Measurements from ENCODE around the gene RAB11A. TPM values are rescaled to one million over a fixed set of nuclear protein-coding genes. Genes with fewer than 3 reads are reported as not detected.

The RAB11A gene
- total RNA-seq, 1 experiment from 2014 or later, result 386 TPM

DNA sequence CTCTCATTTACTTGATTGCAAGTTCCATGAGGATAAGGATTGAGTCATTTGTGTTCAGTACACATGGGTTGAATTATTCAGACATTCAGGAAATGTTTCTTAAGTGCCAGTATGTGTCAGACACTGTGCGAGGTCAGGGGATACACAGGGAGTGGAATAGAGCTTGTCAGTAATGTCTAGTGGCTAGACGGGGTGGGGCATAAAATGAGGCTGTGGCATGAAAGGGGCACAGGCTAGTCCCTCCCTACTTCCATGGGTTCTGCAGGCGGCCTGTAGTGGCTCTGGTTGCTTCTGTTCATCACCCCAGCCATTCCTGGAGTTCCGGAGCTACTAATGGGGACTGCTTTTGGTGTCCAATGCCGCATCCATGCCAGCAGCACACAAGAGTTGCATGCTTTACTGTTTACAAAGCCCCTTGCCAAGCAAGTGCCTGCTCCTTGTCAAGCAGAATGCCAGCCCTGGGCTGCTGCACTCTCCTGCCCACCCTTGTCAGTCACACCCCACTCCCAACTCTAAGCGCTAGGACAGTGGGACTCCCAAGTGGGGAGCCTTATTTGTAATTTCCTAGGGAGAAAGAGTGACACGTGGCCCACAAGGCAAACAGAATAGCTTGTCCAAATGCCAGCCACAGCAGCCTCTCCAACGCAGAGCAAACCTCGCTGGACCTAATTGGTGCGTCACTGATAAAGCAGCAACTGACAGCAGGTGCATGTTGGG lies 70.8 kb downstream of the RAB11A start:
- peak; percentile 89 for DNase-seq (ENCODE audit: low read depth)

DNA sequence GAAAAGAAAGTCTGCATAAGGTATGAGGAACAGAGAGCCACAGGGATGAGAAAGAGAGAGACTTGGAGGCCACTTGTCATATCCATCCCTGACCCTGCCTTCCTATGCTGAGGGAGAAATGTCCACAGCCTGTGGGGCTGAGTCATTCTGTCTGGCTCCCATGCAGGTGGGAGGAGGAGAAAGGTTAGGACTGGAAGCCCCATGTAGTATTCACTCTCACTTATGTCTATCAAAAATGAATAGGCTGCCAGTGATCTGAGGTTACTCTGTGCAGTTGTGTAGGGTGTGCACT lies 71.3 kb downstream of the RAB11A start:
- peak; percentile 63 for DNase-seq (ENCODE audit: low read depth)

Other genes with a start within 250 kb of the RAB11A start
- gene SLC24A1, start 247.6 kb upstream of the RAB11A start, total RNA-seq (2014; rRNA removed; shearing (Covaris generic)), result 2.1 and 2.9 TPM in 2 replicates
- gene DENND4A, start 77.2 kb upstream of the RAB11A start, total RNA-seq (2014; rRNA removed; shearing (Covaris generic)), result 9.6 and 13.9 TPM in 2 replicates